ENCODE measurements around the gene FOXP1.

The FOXP1 gene

GRCh38 chr3:71307991-71308697 lies 275.4 kb downstream of the FOXP1 start:
- DNase-seq (ENCODE audit: low spot score) = peak; percentile 61

DNA sequence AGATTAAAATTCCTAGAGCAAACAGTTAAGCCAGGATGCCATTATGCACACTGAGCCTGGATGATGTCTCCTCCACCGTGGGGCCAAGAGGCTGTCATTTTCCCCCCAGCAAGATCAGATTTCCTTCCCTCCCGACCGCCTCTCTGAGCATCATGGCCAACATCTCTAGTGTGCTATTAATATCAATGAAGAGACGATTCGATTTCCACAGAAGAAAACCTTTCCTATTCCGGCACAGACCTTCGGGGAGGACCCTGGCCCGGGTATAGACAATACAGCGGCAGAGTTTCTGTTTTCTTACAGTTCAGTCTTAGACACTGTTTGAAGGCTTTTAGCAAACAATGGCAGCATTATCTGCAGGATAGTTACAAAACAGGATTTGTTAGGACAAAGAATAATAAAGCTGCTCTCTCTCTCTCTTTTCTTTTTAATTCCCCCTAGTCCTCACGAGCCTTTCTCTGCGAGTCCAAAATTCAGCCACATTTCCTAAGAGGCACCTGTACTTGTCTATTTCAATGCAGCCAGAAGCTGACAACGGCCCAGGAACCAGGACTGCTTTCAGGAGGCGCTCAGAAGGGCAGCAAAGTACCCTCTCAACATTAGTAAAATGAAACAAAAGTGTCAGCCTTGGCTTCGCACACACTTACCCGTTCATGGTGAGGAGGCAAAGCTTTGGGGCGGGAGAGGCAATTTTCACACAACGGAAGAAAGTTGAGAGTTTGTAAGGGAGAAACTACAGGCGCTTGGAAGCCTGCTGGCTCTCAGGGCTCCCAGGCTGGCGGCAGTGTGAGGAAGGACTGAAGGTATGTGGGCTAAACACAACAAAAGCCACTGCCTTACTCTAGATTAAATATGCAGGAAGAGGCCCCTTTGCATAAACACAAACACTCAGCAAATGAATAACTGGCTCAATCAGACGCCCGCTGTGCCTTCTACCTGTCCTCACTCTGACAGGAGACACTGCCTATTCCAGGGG lies 278.0 kb downstream of the FOXP1 start:
- DNase-seq (ENCODE audit: low spot score) = peak; percentile 48

DNA sequence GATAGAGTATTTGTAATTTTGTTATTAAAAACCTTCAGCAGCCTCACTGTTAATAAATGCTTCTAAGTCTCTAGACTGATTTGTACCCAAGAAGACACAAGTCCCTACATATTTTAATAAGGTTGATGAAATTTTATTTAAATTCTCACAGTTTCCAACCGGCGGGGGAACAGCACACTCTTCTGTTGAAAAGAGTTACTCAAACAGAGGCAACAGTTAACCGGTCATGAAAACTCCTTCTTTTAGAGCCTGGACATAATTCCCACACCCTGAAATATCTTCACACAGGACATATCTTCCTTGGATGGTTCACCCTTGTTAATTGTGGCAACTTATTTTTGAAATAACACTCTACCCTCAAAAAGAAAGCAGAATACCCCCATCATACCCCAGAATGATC lies 278.8 kb downstream of the FOXP1 start:
- no peak for DNase-seq (ENCODE audit: low spot score)

- no peak for DNase-seq (ENCODE audit: low spot score)
These were observed 279.3 kb downstream of the FOXP1 start for GRCh38 chr3:71304247-71304646.

- DNase-seq (ENCODE audit: low spot score) = no peak
These were observed 279.8 kb downstream of the FOXP1 start for GRCh38 chr3:71303627-71304200.

DNA sequence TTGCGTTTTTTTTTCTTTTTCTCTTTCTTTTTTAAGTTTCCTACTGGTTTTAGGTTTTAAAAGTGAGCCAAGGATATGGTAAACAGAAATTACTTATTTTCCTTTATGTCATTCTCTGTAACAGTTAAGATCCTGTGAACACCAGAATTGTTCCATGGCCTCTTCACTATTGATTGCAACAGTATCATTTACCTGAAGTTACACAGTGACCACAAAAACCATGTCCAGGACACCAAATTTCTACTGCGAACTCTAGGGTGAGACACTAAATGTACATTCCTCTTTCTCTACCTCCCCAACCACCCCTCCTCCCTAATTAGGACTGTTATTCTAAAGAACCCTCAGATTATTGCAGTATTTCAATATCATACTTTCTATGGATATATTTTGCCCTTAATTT lies 280.9 kb downstream of the FOXP1 start:
- DNase-seq (ENCODE audit: low spot score) = no peak

- no peak for DNase-seq (ENCODE audit: low spot score)
These were observed 282.6 kb downstream of the FOXP1 start for GRCh38 chr3:71300951-71301393.

DNA sequence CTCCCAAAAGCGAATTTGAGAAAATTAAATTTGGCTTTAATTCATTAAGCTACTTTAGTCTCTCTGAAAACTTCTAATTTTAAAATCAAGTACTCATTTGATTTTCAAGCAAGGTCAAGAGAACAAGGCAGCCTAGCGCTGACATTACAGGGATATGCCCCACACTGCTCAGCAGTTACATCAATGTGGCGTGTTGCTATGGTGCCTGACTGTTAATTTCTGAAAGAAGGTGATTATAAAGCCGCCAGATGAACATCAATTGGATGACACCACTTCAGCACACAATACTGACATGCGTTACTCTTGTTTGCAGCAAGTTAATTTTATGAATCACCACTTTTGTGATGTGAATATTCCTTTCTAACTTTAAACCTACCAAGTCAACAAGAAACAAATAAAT lies 284.4 kb downstream of the FOXP1 start:
- DNase-seq (ENCODE audit: low spot score) = no peak

DNA sequence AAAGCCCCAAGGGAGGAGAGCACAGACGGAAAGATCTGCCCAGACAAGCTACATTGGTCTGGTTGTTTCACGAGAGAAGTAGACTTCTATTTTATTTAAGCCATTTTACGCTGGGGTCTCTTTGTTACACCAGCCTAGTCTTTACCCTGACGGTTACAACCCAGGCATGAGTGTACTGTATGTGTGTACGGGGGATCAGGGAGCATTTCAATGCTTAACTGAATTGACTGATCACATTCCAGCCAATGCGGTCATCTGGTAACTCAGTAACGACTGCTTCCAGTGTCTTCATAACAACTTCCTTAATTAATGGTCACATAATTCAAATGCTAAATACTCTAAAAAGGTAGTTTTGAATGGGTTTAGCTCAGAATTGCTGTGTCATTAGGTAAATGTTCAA lies 288.6 kb downstream of the FOXP1 start:
- no peak for DNase-seq (ENCODE audit: low spot score)

DNA sequence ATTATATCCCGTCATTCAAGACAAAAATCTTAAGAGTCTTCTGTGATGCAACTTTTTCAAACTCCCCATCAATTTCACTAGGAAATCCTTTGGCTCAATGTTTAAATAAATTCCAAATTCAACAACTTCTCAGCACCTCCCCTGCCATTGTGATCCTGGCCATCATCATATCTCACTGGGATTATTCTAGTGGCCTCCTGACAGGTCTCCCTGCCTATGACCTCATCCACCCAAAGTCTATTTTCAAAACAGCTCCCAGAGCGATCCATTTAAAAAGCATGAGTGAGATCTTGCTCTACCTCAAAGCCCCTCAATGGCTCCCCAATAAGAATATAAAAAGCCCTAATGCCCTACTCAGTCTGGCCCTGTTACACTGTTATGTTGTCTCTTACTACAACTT lies 293.2 kb downstream of the FOXP1 start:
- DNase-seq (ENCODE audit: low spot score) = no peak

DNA sequence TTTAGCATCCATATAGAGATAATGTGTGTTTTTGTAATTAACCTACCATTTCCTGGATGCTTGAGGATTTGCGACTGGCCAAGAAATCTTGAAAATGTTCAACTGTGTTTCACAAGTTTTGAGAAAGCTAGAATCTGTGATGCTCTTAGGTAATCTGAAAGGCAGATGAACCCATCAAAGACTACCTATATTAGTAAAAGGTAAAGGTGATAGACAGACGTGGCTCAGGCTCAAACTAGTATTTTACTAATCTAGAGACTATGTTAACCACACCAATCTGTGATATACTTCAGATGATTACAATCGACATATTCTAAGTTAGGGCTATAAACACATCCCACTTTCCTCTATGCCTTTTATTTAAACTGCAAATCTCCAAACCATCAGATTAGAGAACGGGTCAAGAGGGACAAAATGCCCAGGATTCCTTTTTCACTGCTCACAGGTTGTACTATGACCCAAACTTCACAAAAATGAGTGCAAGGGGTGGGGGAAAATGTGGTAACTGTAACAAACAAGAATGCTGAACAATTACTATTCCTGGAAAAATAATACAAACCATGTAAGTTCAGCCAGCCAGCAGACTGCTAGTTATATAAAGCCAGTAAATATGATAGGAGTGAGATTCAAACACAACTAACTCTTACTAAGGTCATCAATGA lies 295.1 kb downstream of the FOXP1 start:
- no peak for DNase-seq (ENCODE audit: low spot score)

DNA sequence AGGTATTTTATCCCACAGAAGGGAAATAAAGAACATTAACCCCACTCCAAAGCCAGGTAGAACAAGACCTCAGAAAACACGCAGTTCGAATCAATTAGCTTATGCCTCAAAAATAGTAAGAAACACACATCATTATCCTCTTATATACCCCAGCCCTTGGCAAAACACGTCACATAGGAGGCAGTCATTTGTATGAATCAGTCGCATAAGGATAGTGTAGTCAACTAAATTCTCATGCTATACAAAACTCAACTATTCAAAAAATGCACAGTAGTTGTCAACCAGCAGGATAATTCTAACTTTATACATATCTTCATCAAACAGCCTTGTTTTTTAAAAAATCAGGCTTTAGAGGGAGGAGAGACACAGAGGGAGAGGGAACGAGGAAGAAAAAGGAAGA lies 298.4 kb downstream of the FOXP1 start:
- no peak for DNase-seq (ENCODE audit: low spot score)

GRCh38 chr3:71282976-71283375 lies 300.6 kb downstream of the FOXP1 start:
- DNase-seq (ENCODE audit: low spot score) = no peak

DNA sequence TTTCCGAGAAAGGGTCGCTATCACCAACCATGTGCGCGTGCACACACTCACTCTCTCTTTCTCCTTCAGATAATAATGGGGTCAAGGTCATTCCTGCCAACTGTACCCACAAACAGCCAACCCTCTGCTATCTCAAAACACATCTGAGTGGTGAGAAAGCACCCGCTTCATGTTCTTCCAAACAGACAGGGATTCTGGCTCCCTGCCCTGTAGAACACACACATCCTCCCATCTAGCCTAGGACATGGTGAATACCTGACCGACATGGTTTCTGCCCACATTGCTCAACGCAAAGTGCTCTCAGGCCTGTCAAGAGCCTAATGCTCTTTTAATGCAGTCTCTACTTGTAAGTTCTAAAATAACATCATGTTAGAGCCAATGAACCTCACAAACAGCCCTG lies 302.2 kb downstream of the FOXP1 start:
- no peak for DNase-seq (ENCODE audit: low spot score)

DNA sequence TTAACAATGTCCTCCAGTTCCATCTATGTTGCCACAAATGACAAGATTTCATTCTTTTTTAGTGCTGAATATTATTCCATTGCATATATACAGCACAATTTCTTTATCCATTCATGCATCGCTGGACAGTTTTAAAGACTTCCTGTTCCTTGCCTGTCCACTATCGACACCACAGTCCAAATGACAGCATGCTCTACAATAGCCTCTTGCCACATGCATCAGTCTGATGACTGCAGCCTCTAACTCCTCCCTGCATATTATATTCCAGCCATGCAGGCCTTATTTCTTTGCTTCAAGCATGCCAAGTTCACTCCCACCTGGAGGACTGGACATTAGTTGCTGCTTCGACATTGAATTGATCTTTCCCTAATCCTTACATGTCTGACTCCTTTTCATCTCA lies 306.2 kb downstream of the FOXP1 start:
- DNase-seq (ENCODE audit: low spot score) = no peak

DNA sequence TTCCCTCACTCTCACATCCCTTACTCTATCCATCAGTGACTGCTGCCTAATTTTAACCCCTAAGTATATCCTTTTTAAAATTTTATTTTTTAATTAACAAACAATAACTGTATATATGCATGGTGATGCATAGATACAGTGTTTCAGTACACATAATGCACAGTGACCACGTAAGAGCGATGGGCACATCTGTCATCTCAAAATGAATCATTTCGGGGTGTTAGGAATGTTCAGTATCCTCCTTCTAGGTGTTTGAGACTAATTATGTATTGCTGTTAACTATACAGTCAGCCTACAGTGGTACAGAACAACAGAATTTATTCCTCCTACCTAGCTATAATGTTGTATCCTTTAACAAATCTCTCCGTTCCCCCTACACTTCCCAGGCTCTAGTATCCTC lies 307.0 kb downstream of the FOXP1 start:
- no peak for DNase-seq (ENCODE audit: low spot score)

DNA sequence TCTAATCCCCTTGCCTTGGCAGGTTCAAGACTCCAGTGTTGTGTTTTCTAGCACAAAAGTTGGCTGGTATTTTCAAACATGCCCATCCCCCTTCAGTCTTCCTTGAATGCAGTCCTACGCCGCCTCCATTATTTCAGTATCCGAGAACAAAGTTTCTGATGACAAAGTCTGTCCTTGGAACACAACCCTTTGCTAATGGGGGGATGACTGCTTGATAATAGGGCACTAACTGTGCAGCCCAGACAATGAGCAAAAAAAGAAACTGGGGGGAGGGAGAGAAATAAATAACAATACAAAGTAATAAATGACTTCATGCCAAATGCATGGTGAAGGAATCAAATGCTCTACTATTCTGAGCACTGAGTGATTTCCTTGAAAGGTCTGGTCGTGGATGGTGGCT lies 310.1 kb downstream of the FOXP1 start:
- DNase-seq (ENCODE audit: low spot score) = no peak

DNA sequence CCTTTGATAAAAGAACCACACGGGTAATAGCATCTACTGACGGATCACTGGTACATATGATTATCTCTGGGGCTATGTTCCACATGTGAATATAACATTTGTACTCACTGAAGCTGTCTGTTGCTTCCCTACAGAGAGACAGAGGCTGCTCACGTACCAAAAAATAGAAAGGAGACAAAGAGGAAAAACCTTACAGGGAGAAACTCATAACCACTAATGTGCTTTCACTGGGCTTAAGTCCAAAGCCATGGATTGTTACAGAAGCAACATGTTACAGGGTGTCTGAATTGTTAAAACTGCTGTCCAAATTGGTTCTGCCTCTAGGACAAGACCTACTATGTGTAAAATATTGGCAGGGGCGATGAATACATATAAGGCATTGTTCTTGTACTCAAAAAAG lies 311.9 kb downstream of the FOXP1 start:
- DNase-seq (ENCODE audit: low spot score) = no peak

GRCh38 chr3:71269906-71270305 lies 313.6 kb downstream of the FOXP1 start:
- no peak for DNase-seq (ENCODE audit: low spot score)

GRCh38 chr3:71268462-71268999 lies 315.0 kb downstream of the FOXP1 start:
- no peak for DNase-seq (ENCODE audit: low spot score)

DNA sequence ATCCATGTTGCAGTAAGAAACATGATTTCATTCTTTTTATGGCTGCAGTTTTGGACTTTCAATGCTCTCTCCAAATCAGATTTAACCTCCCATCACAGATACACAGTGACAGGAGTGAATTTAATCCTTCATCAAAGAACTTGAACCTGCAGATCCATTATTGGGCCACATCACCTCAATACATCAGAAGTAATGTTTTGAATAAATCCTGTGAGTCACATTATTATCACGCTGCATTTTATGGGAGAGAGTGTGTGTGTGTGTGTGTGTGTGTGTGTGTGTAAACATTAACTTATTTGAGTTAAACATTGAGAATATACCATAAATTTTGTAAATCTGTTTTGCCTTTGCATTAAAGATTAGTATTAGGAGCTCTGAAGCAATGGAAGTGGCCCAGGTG lies 316.7 kb downstream of the FOXP1 start:
- DNase-seq (ENCODE audit: low spot score) = no peak

GRCh38 chr3:71265365-71265915 lies 318.1 kb downstream of the FOXP1 start:
- DNase-seq (ENCODE audit: low spot score) = no peak
